Prostate gland (tissue), 2 donors: ENCODE data around the gene VAMP3.

Experiments used
- CTCF ChIP-seq, 4 experiments: fragments of 200-600 bp in 2 of 4; fragments of 450-650 bp in 2 of 4; sonication (generic) in 2 of 4; IDR thresholded peaks; 1 replicate in 3 of 4; 2 replicates in 1 of 4; pipeline ENCODE4 v1.5.1; 2016 to 2019; ENCODE audit warnings: antibody characterized with exemption in 4 of 4, mild to moderate bottlenecking in 2 of 4, moderate library complexity in 2 of 4
- POLR2A ChIP-seq: fragments of 450-650 bp; IDR thresholded peaks from one replicate; pipeline ENCODE4 v1.6.1; 2016; ENCODE audit warnings: antibody characterized with exemption, mild to moderate bottlenecking
- POLR2AphosphoS5 ChIP-seq: sonication (generic); formaldehyde crosslinking; IDR thresholded peaks from one replicate; pipeline ENCODE4 v1.6.1; 2017; ENCODE audit warnings: antibody characterized with exemption

- TF ChIP-seq POLR2AphosphoS5 (no peak), CTCF (IDR thresholded peaks at IDR 0.05) (no peak), POLR2A (no peak)
Measured at GRCh38 chr1:7805460-7805859, 34.4 kb downstream of the VAMP3 start.
